Measurements from ENCODE around the gene TFCP2L1.

Gene TFCP2L1

DNA sequence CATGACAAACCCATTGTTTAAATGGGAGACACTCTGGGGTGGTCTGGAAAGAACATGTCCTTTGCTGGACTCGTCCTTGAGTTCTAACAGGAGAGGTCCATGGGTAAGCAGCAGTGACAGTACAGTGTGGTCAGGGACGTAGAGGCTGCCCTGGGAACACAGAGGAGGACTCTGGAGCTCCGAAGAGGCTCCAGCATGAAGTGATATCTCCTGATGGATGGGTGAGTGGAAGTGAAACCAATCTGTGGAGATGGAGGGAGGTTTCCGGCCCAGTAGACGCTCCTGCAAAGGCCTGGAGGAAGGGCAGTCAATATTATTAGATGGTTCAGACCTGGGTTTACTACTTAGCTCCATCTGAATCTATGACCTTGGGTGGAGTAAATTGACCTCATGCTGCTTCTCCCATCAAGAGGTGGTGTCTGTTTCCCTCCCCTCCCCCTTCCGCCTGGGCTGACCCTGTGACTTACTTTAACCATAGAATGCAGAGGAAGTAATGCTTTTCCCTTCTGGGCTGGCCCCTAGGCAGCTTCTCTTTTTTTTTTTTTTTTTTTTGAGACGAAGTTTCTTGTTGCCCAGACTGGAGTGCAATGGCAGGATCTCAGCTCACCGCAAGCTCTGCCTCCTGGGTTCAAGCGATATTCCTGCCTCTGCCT is 2.3 kb upstream of the TFCP2L1 start:
- H3K36me3 ChIP-seq (ENCODE audit: control insufficient read depth in 2 of 2, insufficient read depth in 2 of 2, low read length in 2 of 2) = no peaks in the 10 kb centered on the region
- H3K9ac ChIP-seq (ENCODE audit: low read depth in 1 of 2, low read length in 2 of 2) = no peak overlapping the region
- peaks cover 0 to under 1% of the 10 kb centered on the region in 2 donors for H3K4me1 ChIP-seq (ENCODE audit: control insufficient read depth in 2 of 2, insufficient read depth in 2 of 2, low read length in 2 of 2)
- H3K4me3 ChIP-seq (ENCODE audit: low read length in 2 of 2) = no peak overlapping the region
- H3K9me3 ChIP-seq (ENCODE audit: control insufficient read depth in 2 of 2, low read length in 2 of 2) = no peaks in the 10 kb centered on the region
- no peaks in the 10 kb centered on the region for H3K27me3 ChIP-seq (ENCODE audit: control insufficient read depth in 2 of 2, insufficient read depth in 2 of 2, low read length in 2 of 2)
- H3K27ac ChIP-seq (ENCODE audit: low read depth in 2 of 2, low read length in 2 of 2) = peak overlapping the region in 1 of 2 donors; percentile 17

DNA sequence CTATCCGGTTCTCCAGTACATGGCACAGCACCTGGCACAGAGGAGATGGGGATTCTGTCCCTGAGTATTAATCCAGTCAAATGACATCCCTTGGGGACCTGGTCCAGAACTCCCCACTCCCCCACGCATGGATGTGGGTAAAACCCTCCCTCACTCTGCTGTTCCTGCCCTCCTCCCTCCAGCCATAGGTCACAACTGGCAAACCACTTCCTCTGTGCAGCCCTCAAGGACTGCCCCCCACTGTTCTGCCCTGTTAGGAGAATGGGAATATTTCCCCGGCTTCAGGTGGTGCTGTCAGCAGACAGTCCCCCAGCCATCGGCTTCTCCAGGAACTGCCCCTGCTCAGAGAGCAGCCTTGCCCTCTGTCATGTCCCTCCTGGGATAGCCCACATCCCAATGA is 1.5 kb upstream of the TFCP2L1 start:
- Histone ChIP-seq H3K27me3 (ENCODE audit: control insufficient read depth in 2 of 2, insufficient read depth in 2 of 2, low read length in 2 of 2) (no peaks in the 10 kb centered on the region), H3K27ac (ENCODE audit: low read depth in 2 of 2, low read length in 2 of 2) (no peak overlapping the region), H3K4me1 (ENCODE audit: control insufficient read depth in 2 of 2, insufficient read depth in 2 of 2, low read length in 2 of 2) (no peaks in the 10 kb centered on the region), H3K9me3 (ENCODE audit: control insufficient read depth in 2 of 2, low read length in 2 of 2) (no peaks in the 10 kb centered on the region), H3K9ac (ENCODE audit: low read depth in 1 of 2, low read length in 2 of 2) (no peak overlapping the region), H3K36me3 (ENCODE audit: control insufficient read depth in 2 of 2, insufficient read depth in 2 of 2, low read length in 2 of 2) (no peaks in the 10 kb centered on the region), H3K4me3 (ENCODE audit: low read length in 2 of 2) (no peak overlapping the region)

DNA sequence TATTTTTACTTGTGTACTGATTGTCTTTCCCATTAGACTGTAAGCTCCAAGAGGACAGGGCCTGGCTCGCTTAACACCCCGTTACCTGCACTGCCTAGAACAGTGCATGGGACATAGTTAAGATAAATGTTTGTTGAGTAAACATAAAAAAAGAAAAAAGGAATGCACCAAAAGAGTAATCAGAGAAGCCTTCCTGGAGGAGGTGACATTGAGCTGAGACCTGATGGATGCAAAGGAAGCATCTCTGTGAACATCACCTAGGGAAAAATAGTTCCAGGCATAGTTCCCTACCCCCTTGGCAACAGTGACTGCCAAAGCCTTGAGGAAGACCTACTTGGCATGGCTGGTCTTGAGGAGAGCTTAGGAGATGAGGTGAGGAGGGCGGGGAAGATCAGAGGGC is 924 bp upstream of the TFCP2L1 start:
- H3K27me3 ChIP-seq (ENCODE audit: control insufficient read depth in 2 of 2, insufficient read depth in 2 of 2, low read length in 2 of 2) = no peaks in the 10 kb centered on the region
- H3K4me3 ChIP-seq (ENCODE audit: low read length in 2 of 2) = no peak overlapping the region
- H3K9ac ChIP-seq (ENCODE audit: low read depth in 1 of 2, low read length in 2 of 2) = no peak overlapping the region

DNA sequence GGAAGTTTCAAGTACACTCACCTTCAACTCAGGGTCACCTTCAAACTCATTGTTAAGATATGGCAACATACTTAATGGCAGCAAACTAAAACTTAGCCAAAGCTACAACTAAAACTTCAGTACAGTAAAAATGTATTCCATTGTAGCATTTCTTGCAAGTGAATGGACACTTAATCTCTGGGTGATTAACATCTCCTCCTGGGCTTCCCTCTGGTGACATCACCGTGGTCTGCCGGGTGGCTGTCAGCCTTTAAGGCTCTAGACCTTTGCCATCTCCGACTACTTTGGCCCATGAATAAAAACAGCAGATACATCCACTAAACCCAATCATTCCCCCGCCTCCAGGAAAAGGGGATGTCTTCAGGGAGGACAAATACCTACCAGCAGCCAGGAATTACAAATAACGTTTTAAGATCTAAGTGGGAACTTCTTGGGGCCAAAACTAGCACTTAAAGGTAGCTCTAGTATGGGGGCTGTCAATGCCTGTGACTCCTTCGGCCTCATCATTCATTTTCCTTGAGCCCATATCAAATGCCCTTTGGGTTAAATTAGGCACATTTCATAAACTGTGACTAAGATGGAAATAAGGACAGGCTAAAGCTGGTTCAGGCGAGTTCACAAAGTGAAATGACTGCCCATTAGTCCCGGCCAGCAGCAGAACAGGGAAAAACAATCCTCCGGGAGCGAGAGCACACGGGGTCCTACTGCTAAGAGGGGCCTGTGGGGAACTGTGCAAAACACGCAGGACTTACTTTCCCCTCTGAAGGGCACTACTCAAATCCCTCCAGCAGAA is 1.1 kb downstream of the TFCP2L1 start:
- peaks cover 12 to 15% of the 10 kb centered on the region in 2 donors for H3K36me3 ChIP-seq (ENCODE audit: control insufficient read depth in 2 of 2, insufficient read depth in 2 of 2, low read length in 2 of 2)
- H3K9me3 ChIP-seq (ENCODE audit: control insufficient read depth in 2 of 2, low read length in 2 of 2) = no peaks in the 10 kb centered on the region
- H3K4me3 ChIP-seq (ENCODE audit: low read length in 2 of 2) = peak overlapping the region; percentile 80 to 83
- H3K27me3 ChIP-seq (ENCODE audit: control insufficient read depth in 2 of 2, insufficient read depth in 2 of 2, low read length in 2 of 2) = no peaks in the 10 kb centered on the region
- peak overlapping the region; percentile 88 to 92 for H3K27ac ChIP-seq (ENCODE audit: low read depth in 2 of 2, low read length in 2 of 2)
- H3K9ac ChIP-seq (ENCODE audit: low read depth in 1 of 2, low read length in 2 of 2) = peak overlapping the region; percentile 81 to 95
- H3K4me1 ChIP-seq (ENCODE audit: control insufficient read depth in 2 of 2, insufficient read depth in 2 of 2, low read length in 2 of 2) = peaks cover 0 to 6% of the 10 kb centered on the region in 2 donors

More for the DNA sequence above, 924 bp upstream of the TFCP2L1 start:
- no peaks in the 10 kb centered on the region for H3K9me3 ChIP-seq (ENCODE audit: control insufficient read depth in 2 of 2, low read length in 2 of 2)
- H3K27ac ChIP-seq (ENCODE audit: low read depth in 2 of 2, low read length in 2 of 2) = no peak overlapping the region
- H3K36me3 ChIP-seq (ENCODE audit: control insufficient read depth in 2 of 2, insufficient read depth in 2 of 2, low read length in 2 of 2) = no peaks in the 10 kb centered on the region
- peaks cover 0 to 4% of the 10 kb centered on the region in 2 donors for H3K4me1 ChIP-seq (ENCODE audit: control insufficient read depth in 2 of 2, insufficient read depth in 2 of 2, low read length in 2 of 2)

DNA sequence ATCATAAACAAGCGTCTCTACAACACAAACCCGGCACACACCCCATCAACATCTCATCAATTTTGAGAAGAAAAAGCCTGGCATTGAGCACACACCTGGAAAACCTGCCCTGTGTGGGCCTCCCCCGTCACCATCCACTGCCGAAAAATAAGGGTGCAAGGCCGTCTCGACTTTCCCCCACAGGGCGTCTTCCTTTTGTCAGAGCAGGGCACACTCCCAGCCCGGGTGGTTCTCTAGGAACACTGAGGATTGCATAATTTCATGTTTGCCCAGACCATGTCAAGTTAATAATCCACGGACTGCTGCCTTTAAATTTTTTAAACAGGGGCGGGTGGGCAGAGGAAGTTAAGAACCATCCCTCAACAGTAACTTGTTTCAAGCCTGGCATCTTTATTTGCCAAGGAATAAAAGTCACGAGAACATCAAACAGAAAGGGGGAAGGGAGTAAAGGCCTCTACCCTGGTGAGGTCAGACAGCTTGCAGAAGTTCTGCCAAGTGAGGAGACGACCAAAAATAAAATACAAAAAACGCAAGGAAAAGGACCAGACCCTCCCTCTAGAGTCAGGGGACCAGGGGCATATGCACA is 2.1 kb downstream of the TFCP2L1 start:
- Histone ChIP-seq H3K27me3 (ENCODE audit: control insufficient read depth in 2 of 2, insufficient read depth in 2 of 2, low read length in 2 of 2) (no peaks in the 10 kb centered on the region), H3K27ac (ENCODE audit: low read depth in 2 of 2, low read length in 2 of 2) (peak overlapping the region; percentile 88 to 92), H3K4me3 (ENCODE audit: low read length in 2 of 2) (peak overlapping the region; percentile 80 to 83), H3K4me1 (ENCODE audit: control insufficient read depth in 2 of 2, insufficient read depth in 2 of 2, low read length in 2 of 2) (peaks cover 0 to 6% of the 10 kb centered on the region in 2 donors), H3K9ac (ENCODE audit: low read depth in 1 of 2, low read length in 2 of 2) (peak overlapping the region; percentile 81 to 95), H3K9me3 (ENCODE audit: control insufficient read depth in 2 of 2, low read length in 2 of 2) (no peaks in the 10 kb centered on the region), H3K36me3 (ENCODE audit: control insufficient read depth in 2 of 2, insufficient read depth in 2 of 2, low read length in 2 of 2) (peaks cover 12 to 15% of the 10 kb centered on the region in 2 donors)

DNA sequence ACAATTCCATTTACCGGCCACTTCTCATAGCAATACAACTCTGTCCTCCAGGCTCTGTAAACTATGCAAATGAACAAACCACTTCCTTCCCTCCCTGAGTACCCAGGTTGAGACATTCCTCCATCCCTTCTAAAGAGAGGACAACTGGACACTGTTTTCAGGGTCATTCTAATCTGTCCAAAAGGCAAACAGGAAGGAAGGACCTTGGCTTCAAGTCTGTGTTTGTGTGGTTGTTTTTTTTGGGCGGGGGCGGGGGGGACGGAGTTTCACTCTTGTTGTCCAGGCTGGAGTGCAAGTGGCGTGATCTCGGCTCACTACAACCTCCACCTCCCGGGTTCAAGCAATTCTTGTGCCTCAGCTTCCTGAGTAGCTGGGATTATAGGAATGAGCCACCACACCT is 3.3 kb downstream of the TFCP2L1 start:
- Histone ChIP-seq H3K9ac (ENCODE audit: low read depth in 1 of 2, low read length in 2 of 2) (peak overlapping the region in 1 of 2 donors; percentile 95), H3K4me3 (ENCODE audit: low read length in 2 of 2) (peak overlapping the region in 1 of 2 donors; percentile 80), H3K36me3 (ENCODE audit: control insufficient read depth in 2 of 2, insufficient read depth in 2 of 2, low read length in 2 of 2) (peaks cover 12 to 15% of the 10 kb centered on the region in 2 donors), H3K27ac (ENCODE audit: low read depth in 2 of 2, low read length in 2 of 2) (peak overlapping the region; percentile 88 to 92), H3K9me3 (ENCODE audit: control insufficient read depth in 2 of 2, low read length in 2 of 2) (no peaks in the 10 kb centered on the region), H3K27me3 (ENCODE audit: control insufficient read depth in 2 of 2, insufficient read depth in 2 of 2, low read length in 2 of 2) (no peaks in the 10 kb centered on the region), H3K4me1 (ENCODE audit: control insufficient read depth in 2 of 2, insufficient read depth in 2 of 2, low read length in 2 of 2) (peaks cover 0 to 6% of the 10 kb centered on the region in 2 donors)

DNA sequence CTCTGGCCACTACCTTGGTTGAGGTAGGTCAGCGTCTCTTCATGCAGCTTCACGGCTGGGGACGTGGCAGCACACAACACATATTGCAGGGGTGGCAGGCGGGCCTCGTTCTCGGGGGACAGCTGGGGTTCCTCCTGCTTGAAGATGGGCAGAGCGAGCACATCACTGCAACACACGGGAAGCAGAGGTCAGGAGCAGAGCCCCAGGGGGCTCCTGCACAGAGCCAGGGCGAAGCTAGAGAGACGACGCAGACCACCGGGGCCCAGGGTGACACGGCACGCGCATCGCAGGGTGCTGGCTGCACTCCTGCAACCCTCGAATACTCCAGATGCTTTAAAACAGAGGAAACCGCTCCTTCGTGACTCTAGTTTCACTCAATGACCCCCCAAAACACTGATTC is 3.9 kb downstream of the TFCP2L1 start:
- Histone ChIP-seq H3K36me3 (ENCODE audit: control insufficient read depth in 2 of 2, insufficient read depth in 2 of 2, low read length in 2 of 2) (peaks cover 12 to 15% of the 10 kb centered on the region in 2 donors), H3K4me3 (ENCODE audit: low read length in 2 of 2) (no peak overlapping the region), H3K27me3 (ENCODE audit: control insufficient read depth in 2 of 2, insufficient read depth in 2 of 2, low read length in 2 of 2) (no peaks in the 10 kb centered on the region), H3K9ac (ENCODE audit: low read depth in 1 of 2, low read length in 2 of 2) (peak overlapping the region in 1 of 2 donors; percentile 95), H3K9me3 (ENCODE audit: control insufficient read depth in 2 of 2, low read length in 2 of 2) (no peaks in the 10 kb centered on the region), H3K4me1 (ENCODE audit: control insufficient read depth in 2 of 2, insufficient read depth in 2 of 2, low read length in 2 of 2) (peaks cover 0 to 6% of the 10 kb centered on the region in 2 donors), H3K27ac (ENCODE audit: low read depth in 2 of 2, low read length in 2 of 2) (no peak overlapping the region)

DNA sequence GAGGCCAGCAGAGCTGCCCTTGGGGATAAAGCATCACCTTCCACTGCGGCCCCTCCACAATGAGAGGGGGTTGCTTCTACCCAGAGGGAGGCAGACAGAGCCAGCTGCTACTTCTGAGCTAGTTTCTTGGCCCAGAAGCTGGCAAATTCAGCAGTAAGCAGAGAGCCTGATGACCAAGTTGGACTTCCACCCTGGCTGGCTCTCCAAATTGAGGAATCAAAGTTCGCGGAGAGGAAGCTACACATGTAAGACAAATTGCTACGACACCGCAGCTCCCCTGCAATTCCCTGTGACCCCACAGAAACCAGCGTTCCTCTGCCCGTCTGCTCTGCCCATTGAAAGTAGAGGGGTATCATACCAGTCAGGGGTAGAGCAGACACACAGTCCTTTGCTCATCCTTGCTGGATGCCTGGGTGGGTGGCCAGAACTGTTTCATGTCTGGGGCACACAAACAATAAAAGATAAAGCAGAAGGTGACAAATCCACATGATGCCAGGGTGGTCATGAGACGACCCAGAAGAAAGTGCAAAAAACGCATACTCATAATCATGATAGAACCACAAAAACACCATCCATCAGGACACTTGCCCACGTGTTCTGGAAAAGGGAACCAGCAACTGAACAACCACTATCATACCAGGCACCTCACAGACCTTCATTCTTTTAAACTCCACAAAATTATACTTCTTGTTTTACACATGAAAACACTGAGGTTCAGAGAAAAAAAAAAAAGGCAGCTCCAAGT is 5.4 kb downstream of the TFCP2L1 start:
- Histone ChIP-seq H3K4me3 (ENCODE audit: low read length in 2 of 2) (no peak overlapping the region), H3K9ac (ENCODE audit: low read depth in 1 of 2, low read length in 2 of 2) (no peak overlapping the region), H3K4me1 (ENCODE audit: control insufficient read depth in 2 of 2, insufficient read depth in 2 of 2, low read length in 2 of 2) (peaks cover 0 to 6% of the 10 kb centered on the region in 2 donors), H3K27ac (ENCODE audit: low read depth in 2 of 2, low read length in 2 of 2) (no peak overlapping the region), H3K9me3 (ENCODE audit: control insufficient read depth in 2 of 2, low read length in 2 of 2) (no peaks in the 10 kb centered on the region), H3K36me3 (ENCODE audit: control insufficient read depth in 2 of 2, insufficient read depth in 2 of 2, low read length in 2 of 2) (peaks cover 12 to 15% of the 10 kb centered on the region in 2 donors), H3K27me3 (ENCODE audit: control insufficient read depth in 2 of 2, insufficient read depth in 2 of 2, low read length in 2 of 2) (no peaks in the 10 kb centered on the region)

DNA sequence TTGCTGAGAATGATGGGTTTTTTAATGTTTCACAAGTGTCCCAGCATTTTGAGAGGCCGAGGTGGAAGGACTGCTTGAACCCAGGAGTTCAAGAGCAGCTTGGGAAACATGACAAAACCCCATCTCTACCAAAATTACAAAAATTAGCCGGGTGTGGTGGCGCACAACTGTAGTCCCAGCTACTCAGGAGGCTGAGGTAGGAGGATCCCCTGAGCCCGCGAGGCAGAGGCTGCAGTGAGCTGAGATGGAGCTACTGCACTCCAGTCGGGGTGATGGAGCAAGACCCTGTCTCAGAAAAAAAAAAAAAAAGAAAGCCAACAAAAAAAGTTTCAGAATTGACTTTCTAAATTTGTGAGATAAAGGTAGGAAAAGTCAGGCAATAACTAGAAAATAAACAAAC is 8.7 kb downstream of the TFCP2L1 start:
- H3K9ac ChIP-seq (ENCODE audit: low read depth in 1 of 2, low read length in 2 of 2) = no peak overlapping the region
- H3K9me3 ChIP-seq (ENCODE audit: control insufficient read depth in 2 of 2, low read length in 2 of 2) = no peaks in the 10 kb centered on the region
- H3K36me3 ChIP-seq (ENCODE audit: control insufficient read depth in 2 of 2, insufficient read depth in 2 of 2, low read length in 2 of 2) = peaks cover 15 to 31% of the 10 kb centered on the region in 2 donors
- H3K4me3 ChIP-seq (ENCODE audit: low read length in 2 of 2) = no peak overlapping the region
- no peaks in the 10 kb centered on the region for H3K27me3 ChIP-seq (ENCODE audit: control insufficient read depth in 2 of 2, insufficient read depth in 2 of 2, low read length in 2 of 2)
- peaks cover 4 to 18% of the 10 kb centered on the region in 2 donors for H3K4me1 ChIP-seq (ENCODE audit: control insufficient read depth in 2 of 2, insufficient read depth in 2 of 2, low read length in 2 of 2)
- no peak overlapping the region for H3K27ac ChIP-seq (ENCODE audit: low read depth in 2 of 2, low read length in 2 of 2)

Measured in mucosa of rectum (tissue), 2 donors.